HG03354 (cell line): ENCODE data around the gene CLPTM1L.
"Not testable (repeated sequence)": the region's sequence is repeated elsewhere in the genome, so short reads cannot be mapped to it uniquely, and the experiment has no call there.

Source experiments
- ATAC-seq: cut with Tn5 transposase; IDR thresholded peaks from one replicate; pipeline ENCODE4 v1.9.1; 2021; ENCODE audit warnings: mild to moderate bottlenecking; ENCODE audit not compliant: unreplicated experiment, poor library complexity, severe bottlenecking

The CLPTM1L gene

DNA sequence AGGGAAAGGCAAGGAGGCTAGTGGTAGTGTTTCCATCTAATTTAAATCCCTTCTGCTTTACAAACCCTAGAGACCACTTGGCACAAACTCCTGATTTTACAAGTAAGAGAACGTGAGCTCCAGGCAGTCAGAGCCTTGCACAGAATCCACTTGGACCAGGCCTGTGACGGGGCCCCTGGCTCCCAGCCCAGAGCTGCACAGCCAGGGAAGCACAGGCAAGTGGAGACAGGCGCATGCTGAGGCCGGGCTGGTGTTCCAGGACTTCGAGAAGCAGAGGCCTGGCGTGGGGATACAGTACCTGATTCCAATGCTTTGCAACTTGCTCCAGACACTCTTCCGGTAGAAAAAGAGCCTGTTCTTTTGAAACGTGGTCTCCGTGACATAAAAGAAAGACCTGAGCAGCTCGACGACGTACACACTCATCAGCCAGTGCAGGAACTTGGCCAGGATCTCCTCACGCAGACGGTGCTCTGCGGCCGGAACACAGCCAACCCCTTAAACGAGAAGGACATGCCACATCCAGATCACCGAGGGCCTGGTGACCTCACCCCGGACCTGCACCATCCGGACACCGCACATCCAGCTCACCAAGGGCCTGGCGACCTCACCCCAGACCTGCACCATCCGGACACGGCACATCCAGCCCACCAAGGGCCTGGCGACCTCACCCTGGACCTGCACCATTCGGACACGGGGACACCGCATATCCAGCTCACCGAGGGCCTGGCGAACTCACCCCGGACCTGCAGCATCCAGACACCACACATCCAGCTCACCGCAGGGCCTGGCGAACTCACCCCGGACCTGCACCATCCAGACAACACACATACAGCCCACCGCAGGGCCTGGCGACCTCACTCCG is 62.5 kb downstream of the CLPTM1L start:
- no peak for ATAC-seq

DNA sequence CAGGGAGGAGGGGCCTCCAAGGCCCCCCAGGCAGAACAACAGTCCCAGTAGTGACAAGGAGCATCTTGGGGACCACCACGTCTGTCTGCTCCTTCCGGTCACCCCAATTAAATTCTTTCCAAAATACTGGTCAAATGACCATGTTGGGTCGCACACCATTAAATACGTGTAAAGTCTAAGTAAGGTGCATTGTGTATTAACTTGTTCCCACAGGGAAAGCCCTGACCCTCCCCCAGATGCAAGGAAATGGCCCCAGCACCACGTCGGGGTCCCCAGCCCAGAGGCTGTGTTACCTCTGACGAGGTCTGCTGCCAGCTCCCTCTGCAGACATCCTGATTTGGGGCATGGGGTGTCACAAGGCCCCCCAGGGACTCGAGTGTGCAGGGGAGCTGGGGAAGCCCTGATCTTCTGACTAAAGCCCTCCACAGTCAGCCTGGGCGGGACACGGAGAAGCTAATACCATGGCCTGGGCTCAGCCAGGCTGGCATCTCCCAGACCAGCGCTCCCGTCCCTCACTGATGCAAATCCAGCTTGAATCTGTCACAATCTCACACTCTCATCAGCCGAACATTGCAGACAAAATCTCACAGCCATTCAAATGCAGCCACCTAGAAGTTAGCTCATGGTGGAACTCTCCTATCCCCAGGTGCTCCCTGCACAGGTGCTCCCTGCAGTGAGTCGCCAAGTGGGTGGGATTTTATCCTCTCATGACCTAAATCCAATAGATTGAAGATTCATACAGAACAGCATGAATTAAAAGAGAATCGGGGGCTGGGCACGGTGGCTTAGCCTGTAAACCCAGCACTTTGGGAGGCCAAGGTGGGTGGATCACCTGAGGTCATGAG is 63.6 kb downstream of the CLPTM1L start:
- ATAC-seq = no peak

DNA sequence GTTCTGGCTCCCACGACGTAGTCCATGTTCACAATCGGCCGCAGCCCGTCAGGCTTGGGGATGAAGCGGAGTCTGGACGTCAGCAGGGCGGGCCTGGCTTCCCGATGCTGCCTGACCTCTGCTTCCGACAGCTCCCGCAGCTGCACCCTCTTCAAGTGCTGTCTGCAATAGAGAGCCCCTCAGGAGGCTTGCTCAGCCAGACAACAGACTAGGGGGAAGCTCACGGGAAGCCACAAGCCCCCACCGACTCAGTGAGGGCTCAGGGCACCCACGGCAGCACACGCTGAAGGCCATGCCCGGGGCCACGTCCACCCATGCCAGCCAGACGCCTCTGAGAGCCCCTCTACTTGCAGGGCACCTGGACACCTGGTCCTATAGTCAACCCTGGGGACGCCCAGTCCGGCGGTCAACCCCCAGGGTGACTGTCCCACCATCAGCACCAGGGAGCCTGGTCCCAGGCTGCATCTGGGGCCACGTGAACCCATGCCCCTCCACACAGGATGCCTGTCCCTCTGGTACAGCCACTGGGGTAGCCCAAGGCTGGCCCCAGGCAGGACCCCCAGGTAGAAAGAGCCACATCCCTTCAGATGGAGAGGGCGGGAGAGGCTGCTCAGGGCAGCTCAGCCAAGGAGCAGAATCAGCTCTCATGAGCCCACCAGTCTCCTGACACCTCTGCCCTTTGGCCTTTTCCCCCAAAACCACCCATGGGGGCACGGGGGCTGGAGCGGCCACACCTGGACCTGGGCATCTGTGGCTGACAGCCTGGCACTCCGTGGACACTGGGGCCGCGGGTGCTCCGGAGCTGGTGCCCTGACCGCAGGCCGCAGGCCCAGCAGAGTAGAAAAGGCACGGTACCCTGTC is 64.5 kb downstream of the CLPTM1L start:
- no peak for ATAC-seq

DNA sequence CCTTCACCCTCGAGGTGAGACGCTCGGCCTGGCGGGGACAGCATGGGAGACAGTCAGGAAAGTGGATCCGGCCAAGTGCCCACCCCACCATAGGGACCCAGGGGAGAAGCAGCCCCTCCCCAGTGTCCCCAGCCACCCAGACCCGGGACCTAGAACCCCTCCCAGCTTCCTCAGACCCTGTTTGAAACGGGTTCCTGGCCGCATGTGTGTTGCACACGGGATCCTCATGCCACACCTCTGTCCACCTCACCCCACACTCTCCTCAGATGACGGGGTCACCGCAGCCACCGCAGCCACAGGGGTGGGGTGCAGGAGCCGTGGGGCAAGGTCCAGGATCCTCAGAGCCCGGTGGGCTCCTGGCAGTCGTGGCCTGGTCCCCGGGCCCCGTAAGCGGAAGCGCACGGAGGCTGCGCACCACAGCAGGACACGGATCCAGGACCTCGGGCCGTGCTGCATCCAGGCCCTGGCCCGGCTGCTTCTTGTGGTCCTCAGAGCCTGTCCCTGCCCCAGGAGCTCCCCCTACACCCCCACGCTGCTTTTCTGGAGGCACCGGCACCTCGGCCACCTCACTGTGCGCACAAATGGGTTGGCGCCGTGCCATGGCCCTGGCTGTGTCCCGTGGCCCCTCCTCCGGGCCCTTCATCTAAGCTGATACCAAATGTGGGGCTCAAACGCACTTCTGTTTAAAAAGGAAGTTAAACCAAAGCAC is 65.3 kb downstream of the CLPTM1L start:
- no peak for ATAC-seq

DNA sequence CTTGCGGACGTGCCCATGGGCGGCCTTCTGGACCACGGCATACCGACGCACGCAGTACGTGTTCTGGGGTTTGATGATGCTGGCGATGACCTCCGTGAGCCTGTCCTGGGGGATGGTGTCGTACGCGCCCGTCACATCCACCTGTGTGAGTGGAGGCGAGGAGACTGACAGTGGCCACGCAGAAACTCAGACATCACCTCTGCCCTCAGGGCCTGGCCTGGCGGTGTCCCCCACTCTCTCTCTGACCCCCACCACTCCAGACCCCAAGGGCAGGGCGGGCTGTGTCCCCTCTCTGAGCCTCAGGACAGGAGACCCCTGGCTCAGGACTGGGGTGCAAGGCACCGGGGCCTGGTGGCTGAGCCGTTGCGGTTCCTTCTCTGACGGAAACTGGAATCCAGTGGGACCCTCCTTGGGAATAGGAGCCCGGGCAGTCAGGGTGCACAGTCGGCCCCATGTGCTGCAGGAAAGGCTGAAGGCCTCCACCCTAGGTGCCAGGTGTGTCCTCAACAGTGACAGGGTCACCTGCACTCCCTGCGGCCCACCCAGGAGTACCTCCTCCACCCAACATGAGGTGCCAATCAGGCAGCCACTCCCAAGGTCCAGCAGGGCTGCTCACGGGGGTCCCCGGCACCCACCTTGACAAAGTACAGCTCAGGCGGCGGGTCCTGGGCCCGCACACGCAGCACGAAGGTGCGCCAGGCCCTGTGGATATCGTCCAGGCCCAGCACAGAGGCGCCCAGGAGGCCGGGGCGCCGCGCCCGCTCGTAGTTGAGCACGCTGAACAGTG is 66.0 kb downstream of the CLPTM1L start:
- ATAC-seq = no peak

DNA sequence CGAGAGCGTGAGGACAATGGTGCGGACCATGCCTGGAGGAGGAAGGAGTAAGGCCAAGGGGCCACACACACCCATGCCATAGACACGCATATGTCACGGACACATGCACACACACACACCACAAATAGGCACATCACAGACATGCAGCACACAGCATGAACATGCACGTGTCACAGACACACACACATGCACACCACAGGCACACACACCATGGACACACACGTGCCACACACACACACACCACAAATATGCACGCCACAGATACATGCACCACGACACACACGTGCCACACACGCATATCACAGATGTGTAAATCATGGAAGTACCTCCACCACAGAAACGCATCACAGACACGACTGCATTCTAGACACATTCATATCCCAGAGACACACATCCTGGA is 66.7 kb downstream of the CLPTM1L start:
- no peak for ATAC-seq

DNA sequence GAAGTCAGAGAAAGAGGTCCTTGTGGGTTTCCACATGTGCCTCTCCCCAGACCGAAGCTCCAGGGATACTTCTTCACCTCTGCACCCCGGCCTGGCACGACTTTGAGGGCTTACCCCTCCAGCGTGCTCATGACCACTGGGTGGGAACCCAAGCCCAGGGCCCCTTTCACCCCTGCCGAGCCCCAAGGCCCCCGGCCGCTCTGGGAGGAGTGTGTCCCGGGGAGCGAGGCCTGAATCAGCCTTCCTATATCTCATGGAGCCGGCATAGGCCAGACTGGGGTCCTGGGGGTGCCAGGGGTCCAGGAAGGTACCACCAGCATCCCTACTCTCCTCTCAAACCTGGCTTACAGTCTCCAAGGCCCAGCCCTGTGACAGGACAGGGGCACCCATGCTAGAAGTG is 67.1 kb downstream of the CLPTM1L start:
- ATAC-seq = no peak

- no peak for ATAC-seq
Observed at GRCh38 chr5:1277331-1277730, 67.6 kb downstream of the CLPTM1L start.

DNA sequence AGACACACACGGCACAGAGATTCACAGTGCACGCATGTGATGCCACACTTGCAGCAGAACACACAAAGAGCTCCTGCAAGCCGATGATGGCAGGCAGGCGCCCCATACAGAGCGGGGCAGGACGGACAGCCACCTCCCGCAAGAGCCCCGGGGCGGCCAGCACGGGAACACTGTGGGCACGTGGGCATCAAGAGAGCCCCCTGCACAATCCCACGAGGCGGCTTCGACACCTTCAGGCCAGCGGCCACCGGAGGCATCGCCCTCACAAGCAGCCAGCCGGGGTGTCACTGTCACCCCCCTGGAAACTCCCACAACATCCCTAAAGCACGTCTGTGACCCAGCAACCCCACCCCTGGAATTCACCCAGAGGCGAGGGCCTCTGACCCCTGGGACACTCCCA is 68.0 kb downstream of the CLPTM1L start:
- ATAC-seq = no peak

DNA sequence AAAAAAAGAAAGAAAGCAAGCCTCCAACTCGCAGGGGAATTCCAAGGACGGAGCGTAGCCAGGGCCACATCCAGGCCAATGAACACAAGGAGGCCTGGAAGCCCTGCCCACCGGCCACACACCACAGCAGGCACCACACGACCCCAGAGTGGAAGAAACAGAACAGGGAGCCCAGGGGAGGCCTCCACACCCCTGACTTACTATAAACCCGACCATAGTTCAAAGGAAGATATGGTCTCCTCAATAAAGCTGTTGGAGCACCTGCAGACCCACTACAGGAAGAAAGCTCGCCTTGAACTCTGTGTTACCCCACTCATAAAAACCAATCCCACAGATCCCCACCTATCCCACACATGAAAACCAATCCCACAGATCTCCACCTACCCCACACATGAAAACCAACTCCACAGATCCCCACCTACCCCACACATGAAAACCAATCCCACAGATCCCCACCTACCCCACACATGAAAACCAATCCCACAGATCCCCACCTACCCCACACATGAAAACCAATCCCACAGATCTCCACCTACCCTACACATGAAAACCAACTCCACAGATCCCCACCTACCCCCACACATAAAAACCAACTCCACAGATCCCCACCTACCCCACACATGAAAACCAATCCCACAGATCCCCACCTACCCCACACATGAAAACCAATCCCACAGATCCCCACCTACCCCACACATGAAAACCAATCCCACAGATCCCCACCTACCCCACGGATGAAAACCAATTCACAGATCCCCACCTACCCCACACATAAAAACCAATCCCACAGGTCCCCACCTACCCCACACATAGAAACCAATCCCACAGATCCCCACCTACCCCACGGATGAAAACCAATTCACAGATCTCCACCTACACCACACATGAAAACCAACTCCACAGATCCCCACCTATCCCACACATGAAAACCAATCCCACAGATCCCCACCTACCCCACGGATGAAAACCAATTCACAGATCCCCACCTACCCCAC is 69.2 kb downstream of the CLPTM1L start:
- not testable (repeated sequence) for ATAC-seq

DNA sequence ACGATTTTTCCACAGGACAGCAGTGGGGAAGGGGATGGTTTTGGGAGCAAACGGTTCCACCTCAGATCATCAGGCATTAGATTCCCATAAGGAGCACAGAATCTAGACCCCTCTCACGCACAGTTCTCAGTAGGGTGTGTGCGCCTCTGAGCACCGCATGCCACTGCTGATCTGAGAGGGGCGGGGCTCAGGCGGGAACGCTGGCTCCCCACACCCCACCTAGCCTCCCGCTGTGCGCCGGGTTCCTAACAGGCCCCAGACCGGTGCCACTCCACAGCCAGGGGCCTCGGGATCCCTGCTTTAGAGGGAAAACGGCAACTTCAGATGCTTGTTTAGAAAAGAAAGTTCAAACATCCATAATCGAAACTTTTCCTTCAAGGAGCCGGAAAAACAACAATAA is 70.4 kb downstream of the CLPTM1L start:
- no peak for ATAC-seq

- ATAC-seq = no peak
Observed at GRCh38 chr5:1273745-1274144, 71.2 kb downstream of the CLPTM1L start.

DNA sequence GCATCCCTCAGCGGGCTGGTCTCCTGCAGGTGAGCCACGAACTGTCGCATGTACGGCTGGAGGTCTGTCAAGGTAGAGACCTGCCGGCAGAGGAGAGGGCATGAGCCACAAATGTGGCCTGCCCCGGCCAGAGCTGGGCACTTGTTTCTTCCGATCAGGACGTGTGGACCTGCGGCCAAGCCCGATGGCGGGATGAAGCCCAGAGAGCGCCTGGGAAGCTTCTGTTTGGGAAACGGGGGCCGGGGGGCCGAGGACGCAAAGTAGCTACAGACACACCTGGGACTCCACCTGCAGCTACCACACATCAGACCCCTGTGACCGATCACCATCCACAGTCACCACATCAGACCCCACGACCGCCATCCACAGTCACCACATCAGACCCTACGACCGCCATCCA is 72.7 kb downstream of the CLPTM1L start:
- ATAC-seq = no peak

GRCh38 chr5:1270933-1271914 is 73.7 kb downstream of the CLPTM1L start:
- no peak for ATAC-seq

- no peak for ATAC-seq
Observed at GRCh38 chr5:1270426-1270825, 74.5 kb downstream of the CLPTM1L start.

- no peak for ATAC-seq
Observed at GRCh38 chr5:1268666-1269065, 76.2 kb downstream of the CLPTM1L start.
